PC-9 (cell line): ENCODE results near the gene TPPP.
"Not testable (repeated sequence)": the region's sequence is repeated elsewhere in the genome, so short reads cannot be mapped to it uniquely, and the experiment has no call there.

Experiments used
- EZH2 ChIP-seq: fragments of 200-600 bp; sonication (generic); IDR thresholded peaks from 2 replicates; pipeline ENCODE4 v1.8.0; 2017; ENCODE audit warnings: antibody characterized with exemption, low read depth
- TF ChIP-seq, protein P1 (sequence below): fragments of 200-600 bp; sonication (generic); conservative IDR thresholded peaks from 2 replicates; pipeline ENCODE4 v1.6.1; 2017; ENCODE audit warnings: mixed run types, antibody characterized with exemption, mild to moderate bottlenecking, moderate library complexity

GRCh38 chr5:708374-708773 lies 15.2 kb upstream of the TPPP start:
- TF ChIP-seq, protein P1, sequence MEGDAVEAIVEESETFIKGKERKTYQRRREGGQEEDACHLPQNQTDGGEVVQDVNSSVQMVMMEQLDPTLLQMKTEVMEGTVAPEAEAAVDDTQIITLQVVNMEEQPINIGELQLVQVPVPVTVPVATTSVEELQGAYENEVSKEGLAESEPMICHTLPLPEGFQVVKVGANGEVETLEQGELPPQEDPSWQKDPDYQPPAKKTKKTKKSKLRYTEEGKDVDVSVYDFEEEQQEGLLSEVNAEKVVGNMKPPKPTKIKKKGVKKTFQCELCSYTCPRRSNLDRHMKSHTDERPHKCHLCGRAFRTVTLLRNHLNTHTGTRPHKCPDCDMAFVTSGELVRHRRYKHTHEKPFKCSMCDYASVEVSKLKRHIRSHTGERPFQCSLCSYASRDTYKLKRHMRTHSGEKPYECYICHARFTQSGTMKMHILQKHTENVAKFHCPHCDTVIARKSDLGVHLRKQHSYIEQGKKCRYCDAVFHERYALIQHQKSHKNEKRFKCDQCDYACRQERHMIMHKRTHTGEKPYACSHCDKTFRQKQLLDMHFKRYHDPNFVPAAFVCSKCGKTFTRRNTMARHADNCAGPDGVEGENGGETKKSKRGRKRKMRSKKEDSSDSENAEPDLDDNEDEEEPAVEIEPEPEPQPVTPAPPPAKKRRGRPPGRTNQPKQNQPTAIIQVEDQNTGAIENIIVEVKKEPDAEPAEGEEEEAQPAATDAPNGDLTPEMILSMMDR, result not testable (repeated sequence)
- not testable (repeated sequence) for TF ChIP-seq EZH2
